HG03378 (cell line): ENCODE data around the gene VPS51.

Source experiments
- ATAC-seq: cut with Tn5 transposase; IDR thresholded peaks from one replicate; pipeline ENCODE4 v1.9.1; 2021; ENCODE audit warnings: mild to moderate bottlenecking, moderate library complexity; ENCODE audit not compliant: unreplicated experiment

Gene VPS51

GRCh38 chr11:65095974-65096806 is at the start of gene VPS51:
Gene VPS51 (plus strand): TSS chr11:65096214. CDS start chr11:65096251, 37 bp downstream.
- ATAC-seq, result peak; percentile 75

- no peak for ATAC-seq
Observed at GRCh38 chr11:65047581-65048422, 48.2 kb upstream of the VPS51 start.

DNA sequence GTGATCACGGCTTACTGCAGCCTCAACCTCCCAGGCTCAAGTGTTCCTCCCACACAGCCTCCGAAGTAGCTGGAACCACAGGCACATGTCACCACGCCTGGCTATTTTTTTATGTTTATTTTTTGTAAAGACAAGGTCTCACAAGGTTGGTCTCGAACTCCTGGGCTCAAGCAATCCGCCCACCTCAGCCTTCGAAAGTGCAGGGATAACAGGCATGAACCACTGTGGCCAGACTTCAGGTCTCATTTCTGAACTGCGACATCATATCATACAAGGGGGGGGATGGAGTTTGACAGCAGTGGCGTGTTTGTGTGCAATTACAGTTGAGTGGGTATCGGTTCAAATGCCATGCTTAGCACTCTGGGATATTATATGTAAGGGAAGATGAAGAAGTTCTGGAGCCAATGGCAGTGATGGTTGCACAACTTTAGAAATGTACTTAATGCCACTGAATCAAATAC is 44.6 kb upstream of the VPS51 start:
- ATAC-seq, result no peak

DNA sequence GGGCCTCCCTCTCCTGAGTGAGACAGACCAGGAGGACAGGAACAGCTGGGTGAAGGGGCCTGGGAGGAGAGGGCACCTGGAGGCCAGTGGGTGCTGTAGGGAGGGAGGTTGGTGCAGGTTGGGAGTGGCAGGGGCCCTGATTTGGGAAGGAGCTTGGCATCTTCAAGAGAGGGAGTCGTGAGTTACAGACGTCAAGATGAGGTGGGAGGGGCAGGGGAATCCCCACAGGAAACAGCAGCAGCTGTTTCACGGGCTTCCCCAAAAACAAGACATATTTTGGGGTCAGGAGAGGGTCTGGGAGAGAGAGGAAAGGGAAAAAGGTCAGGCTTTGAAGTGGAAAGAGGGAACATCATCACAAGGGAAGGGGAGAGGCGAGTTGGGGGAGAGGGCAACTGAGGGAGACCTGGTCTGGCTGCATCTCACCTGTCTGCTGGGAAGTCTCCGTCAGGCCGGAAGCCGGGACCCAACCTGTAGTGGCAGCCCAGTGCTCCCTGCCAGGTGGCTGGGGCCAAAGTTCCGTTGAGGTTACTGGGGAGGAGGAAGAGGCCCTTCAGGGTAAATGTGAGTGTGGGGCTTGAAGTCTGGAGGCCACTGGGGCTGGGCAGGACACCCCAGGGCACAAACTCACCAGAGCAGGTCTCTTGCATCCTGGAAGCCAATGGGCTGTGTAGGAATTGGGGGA is 42.0 kb upstream of the VPS51 start:
- no peak for ATAC-seq

DNA sequence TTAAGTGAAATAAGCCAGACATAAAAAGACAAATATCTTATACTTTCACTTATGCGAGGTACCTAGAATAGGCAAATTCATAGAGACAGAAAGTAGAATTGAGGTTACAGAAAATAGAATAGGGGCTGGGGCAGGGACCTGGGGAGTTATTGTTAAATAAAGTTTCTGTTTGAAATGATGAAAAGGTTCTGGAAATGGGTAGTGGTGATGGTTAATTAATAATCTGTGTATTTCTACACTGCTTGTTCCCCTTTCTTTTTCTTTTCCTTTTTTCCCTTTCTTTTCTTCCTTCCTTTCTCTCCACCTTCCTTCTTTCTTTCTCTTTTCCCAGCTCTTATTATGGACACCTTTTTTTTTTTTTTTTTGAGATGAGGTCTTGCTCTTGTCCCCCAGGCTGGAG is 40.5 kb upstream of the VPS51 start:
- no peak for ATAC-seq

- no peak for ATAC-seq
Observed at GRCh38 chr11:65056999-65057398, 39.0 kb upstream of the VPS51 start.

DNA sequence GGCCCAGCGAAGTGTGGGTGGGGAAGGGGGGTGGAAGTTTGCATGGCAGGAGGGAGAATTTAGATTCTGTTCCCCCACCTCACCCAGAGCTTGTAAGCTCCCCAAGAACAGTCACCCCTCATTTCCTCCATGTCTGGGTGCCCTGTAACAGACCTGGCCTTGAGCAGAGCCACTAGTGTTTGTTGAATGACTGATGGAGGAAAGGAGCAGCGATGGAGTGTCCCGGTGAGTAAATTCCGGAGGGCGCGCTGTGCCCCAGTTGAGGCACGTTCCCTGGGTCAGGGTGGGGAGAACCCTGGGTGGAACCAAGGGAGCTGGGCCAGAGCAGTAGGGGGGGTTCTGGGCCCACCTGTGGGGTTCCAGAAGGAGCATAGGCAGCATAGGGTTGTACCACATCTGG is 38.5 kb upstream of the VPS51 start:
- no peak for ATAC-seq

DNA sequence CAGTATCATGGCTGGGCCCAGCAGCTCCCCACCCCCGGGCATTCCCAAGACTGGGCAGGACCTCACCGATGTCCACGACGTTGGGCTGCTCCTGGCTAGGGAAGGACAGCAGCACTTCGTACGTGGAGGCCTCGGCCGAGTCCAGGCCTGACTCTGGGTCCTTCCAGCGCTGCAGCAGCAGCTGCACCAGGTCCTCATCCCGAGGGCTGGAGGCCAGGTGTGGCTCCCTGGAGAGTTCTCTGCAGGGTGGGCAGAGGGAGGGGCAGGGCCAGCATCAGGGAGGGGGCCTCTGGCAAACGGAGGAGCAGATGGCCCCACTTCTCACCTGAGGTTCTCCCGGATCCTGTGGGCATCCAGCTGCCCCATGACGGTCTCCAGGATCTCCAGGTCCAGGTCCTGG is 38.0 kb upstream of the VPS51 start:
- ATAC-seq, result no peak

- no peak for ATAC-seq
Observed at GRCh38 chr11:65058419-65059054, 37.5 kb upstream of the VPS51 start, which contains the start of gene NAALADL1. Gene NAALADL1 (minus strand): TSS chr11:65058553. CDS start chr11:65058521, 32 bp downstream.

GRCh38 chr11:65059523-65059922 is 36.5 kb upstream of the VPS51 start:
- no peak for ATAC-seq

DNA sequence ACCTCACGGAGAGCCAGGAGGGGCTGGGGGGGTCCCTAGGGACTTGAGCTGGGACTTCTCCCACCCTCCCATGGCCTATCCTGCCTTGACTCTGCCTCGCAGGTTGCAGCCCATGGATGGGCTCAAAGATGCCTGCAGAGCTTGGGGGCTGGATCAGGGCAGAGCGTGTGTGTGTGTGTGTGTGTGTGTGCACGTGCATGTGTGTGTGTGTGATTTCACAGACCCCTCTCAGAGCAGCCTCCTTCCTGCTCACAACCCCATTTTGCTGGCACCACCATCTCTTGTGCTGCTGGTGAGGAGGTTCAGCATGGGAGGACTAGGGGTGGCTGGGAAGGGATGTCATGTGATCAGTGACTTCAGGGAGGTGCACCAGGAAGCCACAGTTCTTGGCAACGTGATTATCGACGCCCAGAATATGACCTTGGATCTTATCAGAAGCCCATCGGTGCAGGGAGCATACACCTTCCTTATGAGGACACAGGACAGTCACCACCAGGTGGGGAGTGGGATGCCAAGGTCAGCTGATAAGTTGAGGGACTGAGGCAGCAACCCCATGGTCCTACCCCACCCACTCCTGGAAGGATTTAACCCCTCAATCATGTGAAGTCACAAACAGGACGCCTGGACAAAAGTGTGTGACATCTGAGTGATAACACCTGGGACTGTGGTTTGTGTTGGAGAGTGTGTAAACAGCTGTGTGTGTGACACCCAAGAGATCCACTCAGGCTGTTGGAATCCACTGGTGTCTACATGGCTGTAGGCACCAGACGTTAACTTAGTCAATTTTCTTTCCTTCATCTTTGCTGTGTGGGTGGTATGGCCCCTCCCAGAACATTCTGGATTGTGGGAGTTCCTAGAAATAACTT is 35.8 kb upstream of the VPS51 start:
- no peak for ATAC-seq

- ATAC-seq, result no peak
Observed at GRCh38 chr11:65060913-65061408, 35.1 kb upstream of the VPS51 start.

GRCh38 chr11:65063532-65063931 is 32.5 kb upstream of the VPS51 start:
- no peak for ATAC-seq

- ATAC-seq, result no peak
Observed at GRCh38 chr11:65064847-65065240, 31.2 kb upstream of the VPS51 start.

GRCh38 chr11:65065851-65066250 is 30.2 kb upstream of the VPS51 start:
- ATAC-seq, result no peak

- ATAC-seq, result no peak
Observed at GRCh38 chr11:65066315-65066714, 29.7 kb upstream of the VPS51 start.

- ATAC-seq, result no peak
Observed at GRCh38 chr11:65066805-65067291, 29.2 kb upstream of the VPS51 start.

DNA sequence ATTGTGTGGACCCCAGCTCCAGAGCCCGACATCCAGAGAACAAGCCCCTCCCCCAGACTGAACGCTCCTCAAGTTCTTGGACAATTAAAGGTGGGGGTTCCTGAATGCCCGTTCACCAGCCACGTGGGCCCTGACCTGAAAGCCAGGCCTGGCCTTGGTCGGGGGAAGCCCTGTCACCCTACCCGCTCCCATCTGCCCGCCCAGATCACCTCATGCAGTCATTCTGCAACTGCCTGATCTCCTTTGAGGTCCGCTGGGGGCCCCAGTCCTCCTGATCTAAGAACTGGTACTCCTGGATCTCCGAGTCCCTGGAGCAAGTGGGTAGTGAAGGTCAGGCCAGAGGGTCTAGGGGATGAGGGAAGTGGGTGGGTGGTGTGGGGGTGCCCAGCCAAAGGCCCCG is 28.6 kb upstream of the VPS51 start:
- ATAC-seq, result no peak

- ATAC-seq, result no peak
Observed at GRCh38 chr11:65069217-65069616, 26.8 kb upstream of the VPS51 start.
